Measurements from ENCODE around the gene TM4SF5. TPM values are rescaled to one million over a fixed set of nuclear protein-coding genes. Genes with fewer than 3 reads are reported as not detected.
A peak's percentile ranks its signal among the peaks of the same experiment; 100 is the strongest.

TM4SF5 gene, protein sequence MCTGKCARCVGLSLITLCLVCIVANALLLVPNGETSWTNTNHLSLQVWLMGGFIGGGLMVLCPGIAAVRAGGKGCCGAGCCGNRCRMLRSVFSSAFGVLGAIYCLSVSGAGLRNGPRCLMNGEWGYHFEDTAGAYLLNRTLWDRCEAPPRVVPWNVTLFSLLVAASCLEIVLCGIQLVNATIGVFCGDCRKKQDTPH
- total RNA-seq, result not detected
- not detected for total RNA-seq (2013)

DNA sequence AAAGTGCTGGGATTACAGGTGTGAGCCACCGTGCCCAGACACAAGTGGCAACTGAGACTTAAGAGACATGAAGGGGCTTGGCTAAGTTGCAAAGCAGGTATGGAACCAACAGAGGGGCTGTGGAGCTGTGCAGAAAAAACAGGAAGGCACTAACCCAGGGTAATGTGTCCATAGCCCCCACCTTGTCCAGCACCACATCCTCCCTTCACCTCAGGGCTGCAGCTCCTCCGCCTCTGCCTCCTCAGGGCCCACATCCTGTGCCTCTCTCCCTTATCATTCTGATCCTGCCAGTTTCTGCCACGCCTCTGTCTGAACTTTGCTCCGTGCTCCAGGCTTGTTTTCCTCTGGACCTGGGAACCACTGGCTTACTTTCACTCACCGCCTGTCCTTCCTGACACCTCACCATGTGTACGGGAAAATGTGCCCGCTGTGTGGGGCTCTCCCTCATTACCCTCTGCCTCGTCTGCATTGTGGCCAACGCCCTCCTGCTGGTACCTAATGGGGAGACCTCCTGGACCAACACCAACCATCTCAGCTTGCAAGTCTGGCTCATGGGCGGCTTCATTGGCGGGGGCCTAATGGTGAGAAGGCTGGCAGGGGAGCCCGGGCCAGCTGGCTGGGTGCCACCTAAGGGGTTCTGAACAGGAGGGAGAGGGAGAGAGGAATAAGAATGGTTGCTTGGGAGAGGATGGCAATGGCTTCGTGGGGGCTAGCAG is at the start of gene TM4SF5:
TSS of gene TM4SF5 (plus strand) at position 368 of the 716 bp plus-strand sequence. CDS start at position 405, 37 bp downstream.
- WGBS (ENCODE audit: insufficient coverage), result 72% methylated on average over 13 of the region's 13 CpGs
- intact Hi-C loops (cut with micrococcal nuclease), result no loop called here
- no peak within 1 kb of the TSS for H3K4me3 ChIP-seq (ENCODE audit: low read length)
- H3K36me3 ChIP-seq (ENCODE audit: control insufficient read depth, insufficient read depth, low read length), result no peaks in the 10 kb centered on the region
- H3K4me1 ChIP-seq (ENCODE audit: control insufficient read depth, insufficient read depth, low read length), result no peaks in the 10 kb centered on the region
- no peak within 1 kb of the TSS for H3K27ac ChIP-seq (ENCODE audit: low read length)
- DNase-seq, result no peak
- no peaks in the 10 kb centered on the region for H3K9me3 Mint-ChIP-seq
- no peaks in the 10 kb centered on the region for H3K9me3 ChIP-seq (ENCODE audit: control insufficient read depth, insufficient read depth, low read length)
- no peaks in the 10 kb centered on the region for H3K27me3 ChIP-seq (ENCODE audit: control insufficient read depth, insufficient read depth, low read length)
- H3K36me3 Mint-ChIP-seq, result no peaks in the 10 kb centered on the region
- H3K27ac Mint-ChIP-seq, result no peak within 1 kb of the TSS
- H3K4me3 Mint-ChIP-seq, result no peak within 1 kb of the TSS
- no peaks in the 10 kb centered on the region for H3K4me1 Mint-ChIP-seq
- TF ChIP-seq, protein P1, sequence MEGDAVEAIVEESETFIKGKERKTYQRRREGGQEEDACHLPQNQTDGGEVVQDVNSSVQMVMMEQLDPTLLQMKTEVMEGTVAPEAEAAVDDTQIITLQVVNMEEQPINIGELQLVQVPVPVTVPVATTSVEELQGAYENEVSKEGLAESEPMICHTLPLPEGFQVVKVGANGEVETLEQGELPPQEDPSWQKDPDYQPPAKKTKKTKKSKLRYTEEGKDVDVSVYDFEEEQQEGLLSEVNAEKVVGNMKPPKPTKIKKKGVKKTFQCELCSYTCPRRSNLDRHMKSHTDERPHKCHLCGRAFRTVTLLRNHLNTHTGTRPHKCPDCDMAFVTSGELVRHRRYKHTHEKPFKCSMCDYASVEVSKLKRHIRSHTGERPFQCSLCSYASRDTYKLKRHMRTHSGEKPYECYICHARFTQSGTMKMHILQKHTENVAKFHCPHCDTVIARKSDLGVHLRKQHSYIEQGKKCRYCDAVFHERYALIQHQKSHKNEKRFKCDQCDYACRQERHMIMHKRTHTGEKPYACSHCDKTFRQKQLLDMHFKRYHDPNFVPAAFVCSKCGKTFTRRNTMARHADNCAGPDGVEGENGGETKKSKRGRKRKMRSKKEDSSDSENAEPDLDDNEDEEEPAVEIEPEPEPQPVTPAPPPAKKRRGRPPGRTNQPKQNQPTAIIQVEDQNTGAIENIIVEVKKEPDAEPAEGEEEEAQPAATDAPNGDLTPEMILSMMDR (IDR thresholded peaks at IDR 0.05), result no peak
- peaks cover 5 to 20% of the 10 kb centered on the region in 2 donors for H3K27me3 Mint-ChIP-seq (ENCODE audit: low read depth in 2 of 2)
- ATAC-seq, result no peak

DNA sequence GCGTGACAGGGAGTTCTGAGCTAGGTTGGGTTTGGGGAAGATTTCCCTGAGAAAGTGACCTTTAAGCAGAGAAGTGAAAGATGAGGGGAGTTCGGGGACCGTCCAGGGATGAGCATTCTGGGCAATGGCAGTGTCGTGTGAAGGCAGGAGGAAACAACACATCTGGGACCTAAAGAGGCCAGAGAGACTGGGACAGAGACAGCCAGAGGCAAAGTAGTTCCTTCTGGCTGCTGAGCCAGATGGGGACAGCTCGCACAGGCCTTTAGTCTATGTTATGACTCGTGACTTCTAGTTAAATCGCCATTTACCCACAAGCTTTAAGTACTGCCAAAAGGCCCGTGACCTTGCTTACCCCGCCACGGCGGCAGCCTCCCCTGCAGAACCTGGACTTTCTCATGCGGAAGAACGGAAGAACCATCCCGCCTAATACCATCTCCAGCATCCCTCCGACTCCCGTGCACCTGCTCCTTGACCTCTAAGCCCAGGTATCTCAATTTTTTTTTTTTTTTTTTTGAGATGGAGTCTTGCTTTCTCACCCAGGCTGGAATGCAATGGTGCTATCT is 48.9 kb upstream of the TM4SF5 start:
- H3K4me1 Mint-ChIP-seq, result peaks cover 18 to 36% of the 10 kb centered on the region in 2 donors
- peaks cover 7% of the 10 kb centered on the region for H3K36me3 Mint-ChIP-seq
- no peaks in the 10 kb centered on the region for H3K27me3 Mint-ChIP-seq (ENCODE audit: low read depth in 2 of 2)
- H3K27ac Mint-ChIP-seq, result peak overlapping the region in 1 of 2 donors; percentile 12
- Histone ChIP-seq H3K27ac (ENCODE audit: low read length) (no peak overlapping the region), H3K36me3 (ENCODE audit: control insufficient read depth, insufficient read depth, low read length) (peaks cover 33% of the 10 kb centered on the region), H3K4me3 (ENCODE audit: low read length) (no peak overlapping the region), H3K9me3 (ENCODE audit: control insufficient read depth, insufficient read depth, low read length) (no peaks in the 10 kb centered on the region), H3K27me3 (ENCODE audit: control insufficient read depth, insufficient read depth, low read length) (no peaks in the 10 kb centered on the region), H3K4me1 (ENCODE audit: control insufficient read depth, insufficient read depth, low read length) (peaks cover 21% of the 10 kb centered on the region)
- WGBS (ENCODE audit: insufficient coverage), result 84% methylated on average over 16 of the region's 16 CpGs
- no peak for DNase-seq
- intact Hi-C loops (cut with micrococcal nuclease), result no loop called here
- ATAC-seq, result no peak
- no peak overlapping the region for H3K4me3 Mint-ChIP-seq
- TF ChIP-seq, protein P1 (IDR thresholded peaks at IDR 0.05), result no peak
- no peaks in the 10 kb centered on the region for H3K9me3 Mint-ChIP-seq

DNA sequence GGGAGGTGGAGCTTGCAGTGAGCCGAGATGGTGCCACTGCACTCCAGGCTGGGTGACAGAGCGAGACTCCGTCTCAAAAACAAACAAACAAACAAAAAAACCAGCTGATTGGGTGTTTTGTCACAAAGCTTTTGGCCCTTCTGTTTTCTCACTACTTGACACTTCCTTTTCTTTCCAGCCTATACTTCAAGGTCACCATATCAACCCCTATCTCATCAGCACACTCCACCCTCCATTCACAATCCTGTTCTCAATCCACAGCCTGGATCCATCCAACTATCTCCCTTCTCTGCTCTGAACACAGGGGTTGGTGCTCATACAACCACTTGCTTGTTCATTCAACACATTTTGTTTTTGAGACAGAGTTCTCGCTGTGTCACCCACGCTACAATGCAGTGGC is 47.0 kb upstream of the TM4SF5 start:
- intact Hi-C loops (cut with micrococcal nuclease), result no loop called here
- DNase-seq (no peak), ATAC-seq (no peak)
- Mint-ChIP-seq H3K27ac (peak overlapping the region in 1 of 2 donors; percentile 6), H3K4me1 (peaks cover 18 to 24% of the 10 kb centered on the region in 2 donors), H3K36me3 (peaks cover 2% of the 10 kb centered on the region), H3K9me3 (no peaks in the 10 kb centered on the region), H3K4me3 (no peak overlapping the region), H3K27me3 (ENCODE audit: low read depth in 2 of 2) (no peaks in the 10 kb centered on the region)
- no peak overlapping the region for H3K4me3 ChIP-seq (ENCODE audit: low read length)
- 91% methylated on average over 5 of the region's 5 CpGs for WGBS (ENCODE audit: insufficient coverage)
- H3K9me3 ChIP-seq (ENCODE audit: control insufficient read depth, insufficient read depth, low read length), result no peaks in the 10 kb centered on the region
- peaks cover 7% of the 10 kb centered on the region for H3K4me1 ChIP-seq (ENCODE audit: control insufficient read depth, insufficient read depth, low read length)
- TF ChIP-seq, protein P1 (IDR thresholded peaks at IDR 0.05), result no peak
- peaks cover 14% of the 10 kb centered on the region for H3K36me3 ChIP-seq (ENCODE audit: control insufficient read depth, insufficient read depth, low read length)
- H3K27me3 ChIP-seq (ENCODE audit: control insufficient read depth, insufficient read depth, low read length), result no peaks in the 10 kb centered on the region
- H3K27ac ChIP-seq (ENCODE audit: low read length), result no peak overlapping the region
